Measurements from ENCODE around the gene CNR2.

- TF ChIP-seq CTCF (IDR thresholded peaks at IDR 0.05): no peak
- TF ChIP-seq POLR2A (IDR thresholded peaks at IDR 0.05): no peak
These were observed 69.5 kb downstream of the CNR2 start for GRCh38 chr1:23843644-23844043.

All from transverse colon (tissue), 3 donors.